ENCODE data around the gene ZDHHC11.

DNA sequence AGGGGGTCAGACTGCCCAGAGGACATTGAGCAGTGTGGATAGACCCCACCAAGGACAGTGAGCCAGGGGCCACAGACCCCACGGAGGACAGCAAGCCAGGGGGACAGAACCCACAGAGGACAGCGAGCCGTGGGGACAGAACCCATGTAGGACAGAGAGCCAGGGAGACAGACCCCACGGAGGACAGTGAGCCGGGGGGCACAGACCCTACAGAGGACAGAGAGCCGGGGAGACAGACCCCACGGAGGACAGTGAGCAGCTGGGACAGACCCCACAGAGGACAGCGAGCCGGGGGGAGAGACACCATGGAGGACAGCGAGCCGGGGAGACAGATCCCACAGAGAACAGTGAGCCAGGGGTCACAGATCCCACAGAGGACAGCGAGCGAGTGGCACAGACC lies 3.4 kb upstream of the ZDHHC11 start:
- TF ChIP-seq, protein P1, sequence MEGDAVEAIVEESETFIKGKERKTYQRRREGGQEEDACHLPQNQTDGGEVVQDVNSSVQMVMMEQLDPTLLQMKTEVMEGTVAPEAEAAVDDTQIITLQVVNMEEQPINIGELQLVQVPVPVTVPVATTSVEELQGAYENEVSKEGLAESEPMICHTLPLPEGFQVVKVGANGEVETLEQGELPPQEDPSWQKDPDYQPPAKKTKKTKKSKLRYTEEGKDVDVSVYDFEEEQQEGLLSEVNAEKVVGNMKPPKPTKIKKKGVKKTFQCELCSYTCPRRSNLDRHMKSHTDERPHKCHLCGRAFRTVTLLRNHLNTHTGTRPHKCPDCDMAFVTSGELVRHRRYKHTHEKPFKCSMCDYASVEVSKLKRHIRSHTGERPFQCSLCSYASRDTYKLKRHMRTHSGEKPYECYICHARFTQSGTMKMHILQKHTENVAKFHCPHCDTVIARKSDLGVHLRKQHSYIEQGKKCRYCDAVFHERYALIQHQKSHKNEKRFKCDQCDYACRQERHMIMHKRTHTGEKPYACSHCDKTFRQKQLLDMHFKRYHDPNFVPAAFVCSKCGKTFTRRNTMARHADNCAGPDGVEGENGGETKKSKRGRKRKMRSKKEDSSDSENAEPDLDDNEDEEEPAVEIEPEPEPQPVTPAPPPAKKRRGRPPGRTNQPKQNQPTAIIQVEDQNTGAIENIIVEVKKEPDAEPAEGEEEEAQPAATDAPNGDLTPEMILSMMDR (conservative IDR thresholded peaks at IDR 0.05; ENCODE audit: low read depth, low read length) = no peak
- TF ChIP-seq EZH2phosphoT487 (IDR thresholded peaks at IDR 0.05; ENCODE audit: borderline replicate concordance, low read length) = no peak
